Endothelial cell of umbilical vein (primary cell): ENCODE measurements around the gene MRPL33. TPM values are rescaled to one million over a fixed set of nuclear protein-coding genes. Genes with fewer than 3 reads are reported as not detected.
A peak's percentile ranks its signal among the peaks of the same experiment; 100 is the strongest.

ENCODE experiments used
- BruUV-seq: library from RNA; stranded (reverse); fragments of 400-500 nt; replicated peaks from 2 replicates; lab custom pipeline; 2021; lab: Mats Ljungman, UMichigan
- CTCF ChIA-PET: fragments of 300-600, 350-600 bp; sonication (Branson Sonifier 250); formaldehyde crosslinking; loops from one replicate; lab custom pipeline; 2021; ENCODE audit warnings: antibody characterized with exemption, inconsistent platforms; lab: Charles Lee
- POLR2A ChIA-PET: fragments of 300-600, 350-600 bp; sonication (Branson Sonifier 250); formaldehyde crosslinking; loops from one replicate; lab custom pipeline; 2021; ENCODE audit warnings: antibody characterized with exemption, inconsistent platforms; lab: Charles Lee
- DNase-seq: peaks from one replicate; pipeline ENCODE4 v3.0.0-alpha.2; 2011; ENCODE audit warnings: low read depth, low spot score
- FAIRE-seq: peaks from 2 replicates; lab custom pipeline; 2011; peaks lifted over from hg19 to GRCh38; lab: Jason Lieb, UNC
- H2AFZ ChIP-seq: 2 replicates; pipeline ENCODE4 v1.6.0; 2012; ENCODE audit warnings: low read depth, low read length, control low read depth, inconsistent platforms
- H3K27ac ChIP-seq: 2 replicates; pipeline ENCODE4 v1.5.1; 2011; ENCODE audit warnings: low read depth, mild to moderate bottlenecking, control low read depth, low read length, moderate library complexity; ENCODE audit not compliant: insufficient read depth
- H3K27me3 ChIP-seq, 2 experiments: 2 replicates each; pipeline versions ENCODE4 v1.6.0 to v1.6.1; 2011; ENCODE audit warnings: low read length in 2 of 2, mixed read lengths in 1 of 2; ENCODE audit not compliant: control insufficient read depth in 2 of 2, insufficient read depth in 2 of 2
- H3K36me3 ChIP-seq, 2 experiments: 2 replicates in 1 of 2; 3 replicates in 1 of 2; pipeline ENCODE4 v1.5.1; 2011; ENCODE audit warnings: low read length in 2 of 2, mild to moderate bottlenecking in 1 of 2, moderate library complexity in 1 of 2; ENCODE audit not compliant: control insufficient read depth in 2 of 2, insufficient read depth in 2 of 2; ENCODE audit errors: extremely low read depth in 1 of 2
- H3K4me1 ChIP-seq: 3 replicates; pipeline ENCODE4 v1.5.1; 2011; ENCODE audit warnings: mild to moderate bottlenecking, low read length; ENCODE audit not compliant: control insufficient read depth, insufficient read depth; ENCODE audit errors: extremely low read depth
- H3K4me2 ChIP-seq: 2 replicates; pipeline ENCODE4 v1.6.1; 2011; ENCODE audit warnings: low read length, control low read depth, mixed read lengths; ENCODE audit not compliant: insufficient read depth
- H3K4me3 ChIP-seq, 3 experiments: fragments of 200-600 bp in 1 of 3; sonication (generic), shearing (Covaris generic) in 1 of 3; replicated peaks in 1 of 3; 2 replicates each; pipeline ENCODE4 v1.5.1; 2011 to 2016; ENCODE audit warnings: control low read depth in 3 of 3, low read length in 3 of 3, mild to moderate bottlenecking in 2 of 3, inconsistent platforms in 1 of 3, low read depth in 1 of 3, moderate library complexity in 1 of 3; ENCODE audit not compliant: insufficient read depth in 1 of 3
- H3K79me2 ChIP-seq: 2 replicates; pipeline ENCODE4 v1.6.0; 2012; ENCODE audit warnings: low read length, inconsistent platforms; ENCODE audit not compliant: control insufficient read depth, insufficient read depth
- H3K9ac ChIP-seq: replicated peaks from 2 replicates; pipeline ENCODE3; 2011; ENCODE audit warnings: low read length, control low read depth; ENCODE audit not compliant: insufficient read depth; ENCODE audit errors: extremely low read depth
- H3K9me1 ChIP-seq: replicated peaks from 3 replicates; pipeline ENCODE4 v1.6.0; 2011; ENCODE audit warnings: mild to moderate bottlenecking, low read length; ENCODE audit not compliant: control insufficient read depth, insufficient read depth; ENCODE audit errors: extremely low read depth
- H3K9me3 ChIP-seq: replicated peaks from 2 replicates; pipeline ENCODE4 v1.5.1; 2012; ENCODE audit warnings: low read length, inconsistent platforms; ENCODE audit not compliant: control insufficient read depth, insufficient read depth
- H4K20me1 ChIP-seq: replicated peaks from 2 replicates; pipeline ENCODE3; 2011; ENCODE audit warnings: mild to moderate bottlenecking, low read length; ENCODE audit not compliant: control insufficient read depth, insufficient read depth; ENCODE audit errors: extremely low read depth
- CTCF ChIP-seq, 2 donors: IDR thresholded peaks; 1 replicate in 1 of 2; 2 replicates in 1 of 2; pipeline ENCODE4 v1.5.1; 2011; ENCODE audit warnings: low read length in 2 of 2, mild to moderate bottlenecking in 2 of 2, moderate library complexity in 2 of 2, control low read depth in 1 of 2, inconsistent platforms in 1 of 2, low read depth in 1 of 2; ENCODE audit not compliant: insufficient read depth in 1 of 2; ENCODE audit errors: extremely low read depth in 1 of 2
- EZH2 ChIP-seq: IDR thresholded peaks from 2 replicates; pipeline ENCODE4 v1.6.1; 2012; ENCODE audit warnings: borderline replicate concordance, low read depth, mild to moderate bottlenecking, moderate library complexity, low read length, inconsistent platforms; ENCODE audit not compliant: severe bottlenecking
- FOS ChIP-seq: IDR thresholded peaks from 2 replicates; pipeline ENCODE4 v1.6.1; 2011; ENCODE audit warnings: mild to moderate bottlenecking, low read length, moderate library complexity, borderline replicate concordance; ENCODE audit not compliant: insufficient read depth
- GATA2 ChIP-seq: IDR thresholded peaks from 2 replicates; pipeline ENCODE4 v1.7.0; 2011; ENCODE audit warnings: low read depth, mild to moderate bottlenecking, moderate library complexity, mixed read lengths, low read length; ENCODE audit not compliant: insufficient read length, insufficient read depth
- JUN ChIP-seq: IDR thresholded peaks from 2 replicates; pipeline ENCODE4 v1.6.1; 2011; ENCODE audit warnings: borderline replicate concordance, low read depth; ENCODE audit not compliant: insufficient read length, insufficient read depth
- MAX ChIP-seq: IDR thresholded peaks from 2 replicates; pipeline ENCODE4 v1.6.1; 2011; ENCODE audit not compliant: insufficient read depth, insufficient read length
- MYC ChIP-seq: IDR thresholded peaks from one replicate; pipeline ENCODE4 v1.6.1; 2011; ENCODE audit warnings: mild to moderate bottlenecking, low read depth, low read length
- POLR2A ChIP-seq: IDR thresholded peaks from 2 replicates; pipeline ENCODE4 v1.6.1; 2012; ENCODE audit warnings: low read depth, mild to moderate bottlenecking, control low read depth, low read length
- POLR2AphosphoS5 ChIP-seq: IDR thresholded peaks from 2 replicates; pipeline ENCODE4 v1.6.1; 2012; ENCODE audit warnings: low read depth, mild to moderate bottlenecking, control low read depth, low read length, moderate library complexity; ENCODE audit not compliant: insufficient read depth
- dilution Hi-C: fragments of 300-500 bp; cut with MboI; formaldehyde crosslinking; loops from one replicate; pipeline ENCODE4 v1.15.0; 2019; ENCODE audit warnings: low sequenced_read_pairs; ENCODE audit not compliant: extremely low pct_ligation_motif_present
- intact Hi-C: fragments of 100-400 bp; cut with micrococcal nuclease; formaldehyde crosslinking; loops from one replicate; pipeline ENCODE4 v1.10.0; 2022
- polyA plus RNA-seq, 4 experiments: library from polyadenylated mRNA; depleted of rRNA in 3 of 4; stranded (reverse) in 3 of 4; unstranded in 1 of 4; fragments of >200 nt; gene quantifications; 2 replicates each; pipeline versions ENCODE4 v1.2.1 to v1.2.3, GENCODE V29; 2011 to 2012; ENCODE audit warnings: missing spikeins in 1 of 4
- total RNA-seq: library from RNA; stranded (reverse); gene quantifications from 2 replicates; pipeline ENCODE4 v1.2.3, GENCODE V29; 2021

Gene MRPL33
- total and polyA plus RNA-seq, 2 donors (not counting 3 experiments of a cell fraction or from before 2014, with no cell fraction given): 36.1 to 97.4 TPM

GRCh38 chr2:27736031-27736889, 35.3 kb upstream of the MRPL33 start:
- TF ChIP-seq CTCF (IDR thresholded peaks at IDR 0.05; ENCODE audit: extremely low read depth in 1 of 2, insufficient read depth in 1 of 2, low read depth in 1 of 2, low read length in 2 of 2): no peak
- no peak for TF ChIP-seq MYC
- no peak for TF ChIP-seq JUN
- no peak for TF ChIP-seq MAX
- no peak for TF ChIP-seq POLR2A
- no peak for TF ChIP-seq GATA2
- TF ChIP-seq EZH2: no peak
- no peak for TF ChIP-seq POLR2AphosphoS5
- no peak for TF ChIP-seq FOS
- peak overlapping the region; percentile 49 for H3K4me2 ChIP-seq
- peak overlapping the region; percentile 52 for H3K9ac ChIP-seq
- DNase-seq (no peak), FAIRE-seq (no peak)
- dilution Hi-C loops: loop anchor here (25.0 kb wide), 1 partner anchor 676 kb away; no protein-coding TSS in a partner anchor
- no TSS peak for BruUV-seq
- no peaks in the 10 kb centered on the region for H3K9me3 ChIP-seq
- H2AFZ ChIP-seq: peak overlapping the region; percentile 97
- no peaks in the 10 kb centered on the region for H4K20me1 ChIP-seq
- H3K9me1 ChIP-seq: no peaks in the 10 kb centered on the region
- peaks cover 28% of the 10 kb centered on the region for H3K4me1 ChIP-seq
- intact Hi-C loops: no loop called here
- no peaks in the 10 kb centered on the region for H3K79me2 ChIP-seq
- no peaks in the 10 kb centered on the region for H3K27me3 ChIP-seq
- H3K4me3 ChIP-seq: no peak overlapping the region
- H3K27ac ChIP-seq: peak overlapping the region; percentile 1
- POLR2A ChIA-PET: no interaction called here
- no peaks in the 10 kb centered on the region for H3K36me3 ChIP-seq
- CTCF ChIA-PET: interaction anchor here (0.8 to 4.4 kb wide), 5 partner anchors 8 to 33 kb away, joined by 3 to 48 read pairs (median 5); no protein-coding TSS in a partner anchor
